DND-41 (cell line): ENCODE results near the gene CAPN5.

ENCODE experiments used
- ATAC-seq: fragments of 200-7000 bp; cut with Tn5 transposase; 3 replicates; pipeline ENCODE4 v1.9.1; 2021; ENCODE audit warnings: low read depth; ENCODE audit not compliant: insufficient read depth
- DNase-seq: peaks from one replicate; pipeline ENCODE4 v3.0.0-alpha.2; 2020
- H2AFZ ChIP-seq: 2 replicates; pipeline ENCODE4 v1.6.0; 2012; ENCODE audit warnings: low read depth, low read length
- H3K27ac ChIP-seq: 2 replicates; pipeline ENCODE4 v1.5.1; 2012; ENCODE audit warnings: low read length, inconsistent platforms
- H3K27me3 ChIP-seq: fragments of 200-600 bp; sonication (generic); 2 replicates; pipeline ENCODE4 v1.6.0; 2012; ENCODE audit warnings: low read length, mild to moderate bottlenecking, inconsistent platforms; ENCODE audit not compliant: insufficient read depth, poor library complexity
- H3K36me3 ChIP-seq: 2 replicates; pipeline ENCODE4 v1.5.1; 2012; ENCODE audit warnings: low read length, inconsistent platforms; ENCODE audit not compliant: insufficient read depth
- H3K4me1 ChIP-seq: 2 replicates; pipeline ENCODE4 v1.5.1; 2012; ENCODE audit warnings: mild to moderate bottlenecking, low read length; ENCODE audit not compliant: insufficient read depth
- H3K4me2 ChIP-seq: 2 replicates; pipeline ENCODE4 v1.6.0; 2012; ENCODE audit warnings: mild to moderate bottlenecking, moderate library complexity, low read length, inconsistent platforms; ENCODE audit not compliant: insufficient read depth
- H3K4me3 ChIP-seq, 2 experiments: fragments of 200-600 bp in 1 of 2; shearing (Covaris generic) in 1 of 2; 2 replicates each; pipeline ENCODE4 v1.5.1; 2012 to 2016; ENCODE audit warnings: inconsistent platforms in 2 of 2, low read length in 2 of 2, mild to moderate bottlenecking in 2 of 2, low read depth in 1 of 2, moderate library complexity in 1 of 2
- H3K79me2 ChIP-seq: 2 replicates; pipeline ENCODE4 v1.6.0; 2012; ENCODE audit warnings: low read length, inconsistent platforms; ENCODE audit not compliant: insufficient read depth
- H3K9ac ChIP-seq: 2 replicates; pipeline ENCODE4 v1.6.0; 2012; ENCODE audit warnings: low read depth, mild to moderate bottlenecking, inconsistent platforms, low read length, moderate library complexity
- H3K9me3 ChIP-seq: 2 replicates; pipeline ENCODE4 v1.5.1; 2012; ENCODE audit warnings: low read length, moderate library complexity, mild to moderate bottlenecking, inconsistent platforms; ENCODE audit not compliant: insufficient read depth, severe bottlenecking
- H4K20me1 ChIP-seq: 2 replicates; pipeline ENCODE4 v1.6.0; 2012; ENCODE audit warnings: low read length; ENCODE audit not compliant: insufficient read depth
- CTCF ChIP-seq: IDR thresholded peaks from 2 replicates; pipeline ENCODE4 v1.5.1; 2012; ENCODE audit warnings: borderline replicate concordance, low read length, moderate library complexity, mild to moderate bottlenecking; ENCODE audit not compliant: poor library complexity, severe bottlenecking; ENCODE audit errors: extremely low read depth
- EZH2 ChIP-seq: IDR thresholded peaks from 3 replicates; pipeline ENCODE4 v1.6.1; 2012; ENCODE audit warnings: borderline replicate concordance, low read depth, mild to moderate bottlenecking, moderate library complexity, low read length, inconsistent platforms; ENCODE audit not compliant: severe bottlenecking

The CAPN5 gene

GRCh38 chr11:77074626-77075221 is 8.0 kb downstream of the CAPN5 start:
- no peak for TF ChIP-seq EZH2
- TF ChIP-seq CTCF: no peak
- H2AFZ ChIP-seq: no peak overlapping the region
- no peaks in the 10 kb centered on the region for H3K79me2 ChIP-seq
- H3K36me3 ChIP-seq: no peaks in the 10 kb centered on the region
- no peaks in the 10 kb centered on the region for H3K27me3 ChIP-seq
- H3K4me2 ChIP-seq: no peak overlapping the region
- H3K27ac ChIP-seq: no peak overlapping the region
- no peak overlapping the region for H3K9ac ChIP-seq
- no peaks in the 10 kb centered on the region; the same call in 1 of the 2 replicates for H4K20me1 ChIP-seq
- no peak overlapping the region for H3K4me3 ChIP-seq
- H3K4me1 ChIP-seq: no peaks in the 10 kb centered on the region
- DNase-seq: no peak
- ATAC-seq: no peak
- H3K9me3 ChIP-seq: no peaks in the 10 kb centered on the region

GRCh38 chr11:77075425-77075905 is 8.7 kb downstream of the CAPN5 start:
- H3K27ac ChIP-seq: no peak overlapping the region
- TF ChIP-seq EZH2 (no peak), CTCF (no peak)

DNA sequence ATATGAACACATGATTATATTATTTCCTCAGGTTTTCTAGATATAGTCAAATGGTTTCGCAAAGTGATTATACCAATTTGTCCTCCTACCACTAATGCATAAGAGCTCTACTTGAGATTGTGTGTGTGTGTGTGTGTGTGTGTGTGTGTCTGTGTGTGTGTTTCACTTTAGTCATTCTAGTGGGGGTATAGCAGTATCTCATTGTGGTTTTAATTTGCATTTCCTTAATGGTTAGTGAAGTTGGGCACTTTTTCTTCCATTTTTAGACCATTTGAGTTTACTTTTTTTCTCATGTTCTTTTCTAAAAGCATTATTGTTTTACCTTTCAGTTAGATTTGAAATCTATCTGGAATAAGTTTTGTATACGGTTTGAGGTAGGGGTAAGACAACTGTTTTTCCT is 12.9 kb downstream of the CAPN5 start:
- no peaks in the 10 kb centered on the region for H4K20me1 ChIP-seq
- H3K79me2 ChIP-seq: no peaks in the 10 kb centered on the region
- DNase-seq (no peak), ATAC-seq (no peak)
- no peak overlapping the region for H2AFZ ChIP-seq
- H3K27ac ChIP-seq: no peak overlapping the region
- peaks cover 17% of the 10 kb centered on the region for H3K4me1 ChIP-seq
- no peaks in the 10 kb centered on the region for H3K27me3 ChIP-seq
- H3K9ac ChIP-seq: no peak overlapping the region
- no peak overlapping the region for H3K4me2 ChIP-seq
- no peak overlapping the region for H3K4me3 ChIP-seq
- H3K36me3 ChIP-seq: no peaks in the 10 kb centered on the region
- no peaks in the 10 kb centered on the region for H3K9me3 ChIP-seq
- no peak for TF ChIP-seq EZH2
- TF ChIP-seq CTCF: no peak

More at GRCh38 chr11:77075425-77075905, 8.7 kb downstream of the CAPN5 start:
- Histone ChIP-seq H3K27me3 (no peaks in the 10 kb centered on the region), H3K4me1 (no peaks in the 10 kb centered on the region), H3K9me3 (no peaks in the 10 kb centered on the region), H4K20me1 (no peaks in the 10 kb centered on the region), H3K79me2 (no peaks in the 10 kb centered on the region), H3K4me2 (no peak overlapping the region), H3K4me3 (no peak overlapping the region), H2AFZ (no peak overlapping the region), H3K36me3 (no peaks in the 10 kb centered on the region), H3K9ac (no peak overlapping the region)
- no peak for DNase-seq
- no peak for ATAC-seq
